NB4 (cell line): ENCODE measurements around the gene GGT6.

ENCODE experiments used
- CTCF ChIP-seq: IDR thresholded peaks from one replicate; pipeline ENCODE4 v1.5.1; 2012; ENCODE audit warnings: low read depth, low read length
- POLR2A ChIP-seq: IDR thresholded peaks from 2 replicates; pipeline ENCODE4 v1.6.1; 2011; ENCODE audit warnings: mild to moderate bottlenecking; ENCODE audit not compliant: insufficient read length; ENCODE audit errors: extremely low read depth

GRCh38 chr17:4551796-4552525 is 8.4 kb downstream of the GGT6 start:
- no peak for TF ChIP-seq CTCF
- TF ChIP-seq POLR2A = no peak
